Stimulated activated CD4-positive, alpha-beta T cell treated with anti-CD3 and anti-CD28 coated beads, TNF-alpha, amount 100 ng/mL, for 1 hour (primary cell): ENCODE measurements around the gene DLG2.
"Not testable (repeated sequence)": the region's sequence is repeated elsewhere in the genome, so short reads cannot be mapped to it uniquely, and the experiment has no call there.

Experiments
- DNase-seq, 3 donors: peaks; one replicate each; pipeline ENCODE4 v3.0.0-alpha.2; 2020; ENCODE audit warnings: low read depth in 3 of 3, low spot score in 1 of 3

DLG2 gene

DNA sequence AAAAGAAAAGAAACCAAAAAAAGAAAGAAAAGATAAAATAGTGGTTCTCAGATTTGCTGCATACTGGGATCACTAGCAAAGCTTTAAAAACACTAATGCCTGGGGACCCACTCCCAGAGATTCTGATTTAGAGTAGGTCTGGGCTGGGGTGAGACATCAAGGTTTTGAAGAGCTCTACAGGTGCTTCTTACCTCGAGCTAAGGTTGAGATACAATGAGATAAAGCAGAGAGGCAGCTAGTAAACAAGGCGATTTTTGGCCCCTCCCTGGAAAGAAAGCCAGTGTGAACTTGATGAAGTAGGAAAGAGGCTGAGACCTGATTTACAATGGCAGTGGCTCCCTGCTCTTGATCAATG is 2013.4 kb downstream of the DLG2 start:
- no peak for DNase-seq

DNA sequence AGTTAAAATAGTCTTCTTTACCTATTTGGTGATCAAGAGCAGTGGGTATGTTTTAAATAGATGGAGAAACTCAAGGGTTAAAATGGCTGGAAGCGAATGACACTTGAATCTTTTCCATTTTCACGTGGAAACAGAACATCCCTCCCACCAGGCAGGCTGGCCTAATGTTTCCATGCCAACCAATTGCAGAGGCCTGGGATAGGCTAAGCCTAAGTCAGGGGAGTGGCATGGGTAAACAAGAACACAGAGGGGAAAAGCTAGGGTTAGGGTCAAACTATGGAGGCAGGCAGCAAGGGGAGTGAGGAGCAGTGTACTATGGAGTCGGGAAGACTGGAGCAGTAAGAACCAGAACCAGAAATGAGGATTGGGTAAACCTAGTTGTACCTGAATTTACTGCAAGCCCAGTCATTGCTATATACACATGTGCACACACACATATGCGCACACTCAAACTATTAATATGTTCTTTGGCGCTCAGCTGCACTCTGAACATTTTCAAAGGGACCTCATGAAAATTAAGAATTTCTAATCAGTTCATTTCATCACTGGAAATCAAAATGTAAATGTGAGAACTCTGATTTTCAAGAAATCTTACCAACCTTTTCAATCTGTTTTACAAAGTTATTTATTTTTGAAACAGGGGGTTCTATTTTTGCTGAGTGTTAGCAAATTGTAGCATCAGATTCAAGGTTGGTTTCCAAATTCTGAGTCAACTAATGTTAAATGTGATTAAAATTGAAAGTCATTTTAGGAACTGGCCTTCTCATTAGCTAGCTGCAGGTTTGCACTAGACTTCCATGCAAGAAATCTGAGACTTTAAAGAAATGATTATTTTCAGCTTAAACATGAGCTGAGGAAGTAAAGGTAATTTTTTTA is 2014.0 kb downstream of the DLG2 start:
- DNase-seq: no peak

- no peak for DNase-seq
Observed at GRCh38 chr11:83611600-83611999, 2015.5 kb downstream of the DLG2 start.

- no peak for DNase-seq
Observed at GRCh38 chr11:83611031-83611430, 2016.1 kb downstream of the DLG2 start.

DNA sequence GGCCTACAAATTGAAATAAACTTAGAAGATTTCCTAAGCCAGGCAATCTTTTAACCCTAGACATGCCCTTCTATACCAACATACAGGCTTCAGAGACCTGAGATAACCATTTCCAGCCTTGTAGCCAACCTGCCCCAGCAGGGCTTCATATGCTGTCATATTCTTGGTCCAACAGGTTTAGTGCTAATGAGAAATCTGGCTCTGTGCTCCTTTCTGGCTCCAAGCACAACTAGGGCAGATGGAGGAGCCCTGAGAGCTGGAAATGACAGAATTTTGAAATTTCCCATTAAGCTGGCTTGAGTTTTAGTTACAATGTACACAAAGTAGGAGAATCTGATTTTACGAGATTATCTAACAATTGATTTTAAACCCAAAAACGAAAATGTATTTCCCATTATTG is 2018.0 kb downstream of the DLG2 start:
- no peak for DNase-seq

DNA sequence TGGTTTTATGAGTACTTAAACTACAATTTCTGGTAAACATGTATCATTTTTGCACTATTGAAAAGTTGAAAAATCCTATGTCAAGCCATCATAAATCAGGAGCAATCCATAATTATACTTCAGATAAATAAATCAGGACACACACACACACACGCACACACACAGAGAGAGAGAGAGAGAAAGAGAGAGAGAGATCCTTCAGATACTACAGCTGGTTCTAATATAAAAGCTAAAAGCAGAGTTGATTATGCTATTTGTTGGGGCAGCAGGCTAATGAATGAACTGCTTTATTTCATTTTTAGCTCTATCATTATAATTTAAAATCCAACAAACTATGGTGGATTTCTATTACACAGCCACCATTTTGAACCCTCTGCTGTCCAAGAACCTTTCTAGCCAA is 2018.6 kb downstream of the DLG2 start:
- no peak for DNase-seq

GRCh38 chr11:83601914-83602527 is 2025.1 kb downstream of the DLG2 start:
- no peak for DNase-seq

DNA sequence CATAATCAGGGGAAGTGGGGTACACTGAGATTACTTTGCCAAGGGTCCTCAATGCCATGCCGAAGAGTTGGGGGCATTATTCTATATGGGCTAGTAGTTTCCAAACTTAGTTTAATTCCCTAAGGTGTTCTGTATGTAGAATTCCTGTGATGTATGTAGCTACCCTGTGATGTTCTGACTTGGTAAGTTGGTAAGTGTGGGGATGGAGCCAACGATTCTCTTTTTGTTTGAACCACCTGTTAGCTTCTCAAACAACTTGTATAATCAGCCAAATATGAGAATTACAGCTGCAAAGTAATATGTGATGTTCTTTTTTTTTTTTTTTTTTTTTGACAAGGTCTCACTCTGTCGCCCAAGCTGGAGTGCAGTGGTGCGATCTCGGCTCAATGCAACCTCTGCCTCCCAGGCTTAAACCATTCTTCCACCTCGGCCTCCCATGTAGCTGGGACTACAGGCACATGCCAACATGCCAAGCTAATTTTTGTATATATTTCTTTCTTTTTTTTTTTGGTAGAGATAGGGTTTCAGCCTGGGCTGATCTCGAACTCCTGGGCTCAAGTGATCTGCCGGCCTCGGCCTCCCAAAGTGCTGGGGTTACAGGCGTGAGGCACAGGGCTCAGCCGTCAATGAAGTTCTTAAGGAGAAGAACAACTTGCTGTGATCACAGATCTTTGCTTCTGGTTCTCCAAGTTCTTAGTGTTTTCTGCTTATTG is 2025.8 kb downstream of the DLG2 start:
- no peak for DNase-seq

- no peak for DNase-seq
Observed at GRCh38 chr11:83600661-83601060, 2026.5 kb downstream of the DLG2 start.

- DNase-seq: no peak
Observed at GRCh38 chr11:83599066-83599465, 2028.1 kb downstream of the DLG2 start.

GRCh38 chr11:83587797-83588196 is 2039.3 kb downstream of the DLG2 start:
- not testable (repeated sequence) for DNase-seq

DNA sequence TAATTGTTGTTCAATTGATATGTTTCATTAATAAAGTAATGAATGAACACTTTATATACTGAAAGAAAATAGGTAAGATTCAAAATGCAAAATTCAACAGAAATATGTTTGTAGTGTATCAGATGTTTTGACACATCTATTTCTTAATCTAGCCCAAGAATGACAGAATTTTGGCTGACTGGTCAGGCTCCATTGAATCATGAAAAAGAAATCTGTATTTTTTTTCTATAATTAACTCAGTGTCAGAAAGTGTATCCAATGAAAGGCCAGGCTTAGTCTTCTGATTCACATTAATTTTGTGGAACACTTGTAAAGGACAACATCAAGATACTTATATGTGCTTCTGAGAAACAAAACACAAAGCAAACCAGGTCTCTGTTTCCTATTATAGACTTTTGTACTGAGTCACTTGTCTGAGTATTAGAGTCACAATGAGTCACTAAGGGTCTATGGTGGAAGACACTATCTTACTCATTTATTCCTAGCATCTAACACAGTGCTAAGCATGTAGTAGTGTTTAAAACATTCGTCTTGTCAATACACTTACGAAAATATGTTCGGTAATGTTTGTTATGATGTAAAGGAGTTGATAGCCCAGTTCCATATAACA is 2043.3 kb downstream of the DLG2 start:
- DNase-seq: no peak

GRCh38 chr11:83574519-83574918 is 2052.6 kb downstream of the DLG2 start:
- DNase-seq: no peak

DNA sequence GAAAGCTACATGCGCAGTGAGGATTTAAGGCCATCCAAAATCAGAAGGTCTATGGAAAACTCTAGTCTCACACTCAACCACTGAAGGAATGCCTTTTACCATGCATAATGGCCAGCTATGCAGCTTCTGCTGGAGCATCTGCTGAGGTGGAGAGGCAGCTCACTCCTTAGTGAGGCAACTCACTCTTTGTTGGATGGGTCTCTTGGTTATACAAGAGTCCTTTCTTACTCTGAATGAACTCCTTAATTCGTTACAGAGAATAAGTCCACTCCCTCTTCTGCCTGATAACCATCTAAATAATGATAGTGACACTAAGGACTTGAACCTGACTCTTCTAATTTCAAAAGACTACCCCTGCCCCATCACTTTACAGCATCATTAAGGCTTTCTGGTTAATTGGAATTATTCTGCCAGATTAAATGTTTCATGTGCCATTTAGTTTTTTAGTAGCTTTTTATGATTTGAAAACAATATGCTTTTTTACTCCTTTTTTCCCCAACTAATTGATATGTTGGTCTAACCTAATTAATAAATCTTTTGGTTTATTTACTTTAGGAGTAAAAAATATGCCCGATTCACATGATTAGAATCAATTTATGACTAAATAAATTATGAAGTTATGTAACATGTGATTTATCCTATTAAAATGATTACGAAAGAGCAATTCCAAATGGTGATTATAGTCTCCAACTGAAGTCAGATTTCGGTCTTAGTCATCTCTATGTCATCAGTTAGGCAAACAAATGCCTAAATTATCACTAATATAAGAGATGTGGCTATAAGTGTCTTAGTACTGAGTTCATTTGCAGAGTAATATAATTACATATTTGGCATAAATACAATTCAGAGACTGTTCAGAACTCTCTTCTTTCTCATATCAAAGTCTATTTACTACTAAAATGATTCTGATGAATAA is 2054.3 kb downstream of the DLG2 start:
- no peak for DNase-seq

DNA sequence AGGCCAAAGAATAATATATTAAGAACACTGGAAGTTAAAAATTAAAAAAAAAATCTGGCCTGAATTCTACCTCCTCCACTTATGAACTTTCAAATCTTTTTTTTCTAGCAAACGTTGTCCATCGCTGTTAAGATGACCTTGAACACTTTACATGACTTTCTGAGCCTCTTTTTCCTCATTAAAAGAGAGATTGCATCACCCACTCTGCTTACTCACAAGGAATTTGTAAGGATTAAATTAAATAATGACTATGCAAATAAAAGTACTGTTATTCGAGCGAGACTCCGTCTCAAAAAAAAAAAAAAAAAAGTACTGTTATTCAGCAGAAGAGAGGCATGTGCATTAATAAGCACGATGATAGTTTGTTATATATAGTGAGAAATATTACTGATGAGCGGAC is 2055.8 kb downstream of the DLG2 start:
- DNase-seq: no peak

DNA sequence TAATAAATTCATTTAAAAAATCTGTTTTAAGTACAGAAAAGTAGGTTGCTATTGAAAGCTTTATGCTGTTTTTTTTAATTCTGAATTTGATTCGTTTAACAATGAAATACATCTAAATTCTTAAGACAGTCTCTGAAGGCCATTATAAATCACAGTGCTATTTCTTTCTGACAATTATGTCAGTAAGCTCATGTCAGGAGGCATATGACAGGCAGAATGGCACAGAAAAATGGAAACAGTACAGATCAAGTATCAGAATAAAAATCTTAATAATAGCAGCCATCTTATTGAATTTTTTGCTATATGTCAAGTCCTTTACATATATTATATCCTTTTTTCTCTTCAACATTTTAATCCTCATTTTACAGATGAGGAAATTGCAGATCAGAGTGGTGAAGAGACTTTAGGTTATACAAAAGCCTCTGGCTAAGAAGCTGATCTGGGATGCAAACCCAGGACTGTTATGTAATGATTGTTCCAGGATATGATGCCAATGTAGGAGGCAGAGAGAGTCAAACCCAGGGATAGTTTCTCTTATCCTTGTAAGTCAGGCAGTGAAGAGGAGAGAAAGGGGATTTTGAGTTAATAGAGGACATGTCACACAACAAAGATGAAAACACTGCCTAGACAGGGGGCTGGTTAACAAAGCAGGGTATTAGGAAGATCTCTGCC is 2057.9 kb downstream of the DLG2 start:
- no peak for DNase-seq

- DNase-seq: no peak
Observed at GRCh38 chr11:83568516-83568915, 2058.6 kb downstream of the DLG2 start.

GRCh38 chr11:83566950-83567349 is 2060.2 kb downstream of the DLG2 start:
- DNase-seq: no peak

GRCh38 chr11:83564870-83565269 is 2062.3 kb downstream of the DLG2 start:
- no peak for DNase-seq

GRCh38 chr11:83558281-83558680 is 2068.9 kb downstream of the DLG2 start:
- no peak for DNase-seq
